ENCODE measurements around the gene EPB41L4A.
"Not testable (repeated sequence)": the region's sequence is repeated elsewhere in the genome, so short reads cannot be mapped to it uniquely, and the experiment has no call there.

The EPB41L4A gene

DNA sequence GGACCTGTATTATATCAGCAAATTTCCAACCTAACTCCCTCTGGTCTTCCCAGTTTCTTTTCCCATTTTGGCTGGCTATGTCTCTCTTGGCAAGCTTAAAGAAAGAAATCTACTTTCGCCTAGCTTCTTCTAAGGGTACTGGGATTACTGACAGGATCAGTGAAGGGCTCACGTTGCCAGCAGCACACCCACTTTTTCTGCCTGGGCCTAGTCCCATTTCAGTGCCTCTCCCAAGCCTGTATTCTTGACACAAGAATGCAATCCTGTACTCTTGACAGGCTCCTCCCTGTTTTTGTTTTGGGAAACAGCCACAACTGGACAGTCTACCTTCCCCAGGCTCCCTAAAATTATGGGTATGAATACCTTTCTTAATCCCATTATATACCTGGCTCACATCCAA is 170.5 kb downstream of the EPB41L4A start:
- no peak for DNase-seq

DNA sequence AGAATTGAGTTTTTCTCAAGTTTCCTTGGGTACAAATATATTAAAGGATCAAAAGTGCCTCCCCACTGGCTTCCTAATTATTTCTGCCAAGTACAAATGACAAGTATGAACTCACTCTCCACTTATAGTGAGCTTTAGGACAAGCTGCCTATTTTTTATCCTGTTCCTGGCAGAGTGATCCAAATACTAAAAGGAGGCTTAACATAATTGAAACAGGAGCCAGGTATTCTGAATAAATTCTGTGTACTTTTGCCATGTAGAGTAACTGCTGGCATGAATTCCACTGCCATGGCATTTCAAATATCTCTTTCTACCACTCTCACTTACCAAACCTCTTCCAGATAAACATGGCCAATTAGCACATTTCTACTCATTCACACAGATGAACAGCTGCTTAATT is 171.1 kb downstream of the EPB41L4A start:
- DNase-seq = no peak

DNA sequence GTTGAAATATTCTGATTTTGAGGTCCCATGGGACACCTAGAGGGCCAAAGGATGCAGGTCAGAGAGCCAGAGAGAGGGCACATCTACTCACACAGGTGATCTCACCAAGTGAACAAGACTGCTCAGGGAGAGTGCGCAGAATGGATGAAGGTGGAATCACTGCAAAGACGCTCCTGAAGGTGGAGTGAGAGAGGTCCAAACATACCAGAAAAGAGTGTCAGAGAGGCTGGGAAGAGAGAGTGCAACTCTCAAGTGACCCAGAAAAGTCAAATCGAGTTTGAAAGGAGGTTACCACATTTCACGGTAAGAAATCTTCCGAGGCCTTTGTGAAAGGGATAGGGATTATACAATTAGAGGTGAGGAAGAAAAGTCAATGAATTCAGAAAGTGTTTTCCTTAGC is 173.4 kb downstream of the EPB41L4A start:
- no peak for DNase-seq

DNA sequence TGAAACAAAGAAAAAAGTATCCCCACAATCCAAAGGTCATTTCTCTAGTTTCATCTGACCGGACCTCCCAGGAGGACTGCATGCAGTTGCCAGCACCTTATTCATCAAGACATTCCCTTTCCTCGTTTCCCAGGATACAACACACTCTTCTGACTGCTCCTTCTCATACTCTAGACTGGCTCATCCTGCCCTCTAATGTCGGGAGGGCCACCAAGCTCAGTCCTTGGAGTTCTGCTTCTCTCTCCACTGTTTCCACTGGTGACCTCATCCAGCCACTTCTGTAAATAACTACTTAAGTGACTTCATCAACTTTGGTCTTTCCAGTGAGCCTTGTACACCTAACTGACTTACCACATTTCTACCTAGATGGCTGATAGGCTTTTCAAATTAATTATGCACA is 179.1 kb downstream of the EPB41L4A start:
- DNase-seq = no peak

- DNase-seq = no peak
Measured at GRCh38 chr5:112238473-112238872, 180.6 kb downstream of the EPB41L4A start.

DNA sequence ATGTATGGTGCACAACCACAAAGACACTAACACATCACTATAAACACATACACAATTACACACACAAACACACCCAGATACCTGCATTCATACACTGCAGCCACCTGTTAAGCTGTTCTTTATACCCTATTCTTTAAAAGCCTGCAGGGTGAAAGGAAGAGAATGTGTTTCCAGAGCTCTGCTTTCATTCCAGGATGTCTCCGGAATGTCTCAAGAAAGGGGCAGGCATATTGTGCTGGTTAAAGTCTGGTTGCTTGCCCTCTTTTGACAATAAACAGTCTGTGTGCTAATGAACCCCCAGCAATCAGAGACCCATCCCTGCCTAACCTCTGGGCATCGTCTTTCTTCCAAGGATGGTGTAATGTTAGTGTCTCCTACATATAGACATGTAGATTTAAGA is 181.6 kb downstream of the EPB41L4A start:
- DNase-seq = no peak

DNA sequence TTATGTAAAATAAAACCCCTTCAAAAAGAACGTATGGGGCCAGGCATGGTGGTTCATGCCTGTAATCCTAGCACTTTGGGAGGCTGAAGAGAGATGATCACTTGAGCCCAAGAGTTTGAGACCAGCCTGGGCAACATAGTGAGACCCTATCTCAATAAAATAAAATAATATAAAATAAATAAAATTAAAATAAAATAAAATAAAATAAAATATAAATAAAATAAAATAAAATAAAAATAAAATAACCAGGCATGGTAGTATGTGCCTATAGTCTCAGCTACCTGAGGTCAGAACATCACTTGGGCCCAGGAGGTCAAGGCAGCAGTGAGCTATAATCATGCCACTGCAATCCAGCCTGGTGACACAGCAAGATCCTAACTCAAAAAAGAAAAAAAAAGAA is 185.1 kb downstream of the EPB41L4A start:
- DNase-seq = no peak

- no peak for DNase-seq
Measured at GRCh38 chr5:112232667-112233066, 186.4 kb downstream of the EPB41L4A start.

GRCh38 chr5:112230606-112231005 is 188.5 kb downstream of the EPB41L4A start:
- no peak for DNase-seq

DNA sequence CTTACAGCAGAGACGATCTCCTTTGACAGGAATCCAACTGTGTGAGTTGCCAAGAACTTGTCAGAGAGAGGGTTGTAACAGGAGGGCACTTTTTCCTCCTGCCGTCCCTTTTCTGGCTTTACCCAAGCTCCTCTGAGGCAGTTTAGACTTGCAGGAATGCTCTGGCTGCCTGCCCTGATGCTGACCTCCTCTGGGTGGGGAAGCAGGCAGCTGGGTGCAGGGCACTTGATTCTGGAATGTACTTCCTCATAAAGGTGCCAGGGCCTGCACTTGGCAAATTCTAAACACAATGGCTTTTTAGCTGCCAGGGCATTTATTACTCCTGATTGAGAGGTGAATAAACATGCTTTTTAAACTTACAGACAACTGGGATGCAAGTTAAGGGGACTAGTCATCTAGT is 190.4 kb downstream of the EPB41L4A start:
- DNase-seq = no peak

DNA sequence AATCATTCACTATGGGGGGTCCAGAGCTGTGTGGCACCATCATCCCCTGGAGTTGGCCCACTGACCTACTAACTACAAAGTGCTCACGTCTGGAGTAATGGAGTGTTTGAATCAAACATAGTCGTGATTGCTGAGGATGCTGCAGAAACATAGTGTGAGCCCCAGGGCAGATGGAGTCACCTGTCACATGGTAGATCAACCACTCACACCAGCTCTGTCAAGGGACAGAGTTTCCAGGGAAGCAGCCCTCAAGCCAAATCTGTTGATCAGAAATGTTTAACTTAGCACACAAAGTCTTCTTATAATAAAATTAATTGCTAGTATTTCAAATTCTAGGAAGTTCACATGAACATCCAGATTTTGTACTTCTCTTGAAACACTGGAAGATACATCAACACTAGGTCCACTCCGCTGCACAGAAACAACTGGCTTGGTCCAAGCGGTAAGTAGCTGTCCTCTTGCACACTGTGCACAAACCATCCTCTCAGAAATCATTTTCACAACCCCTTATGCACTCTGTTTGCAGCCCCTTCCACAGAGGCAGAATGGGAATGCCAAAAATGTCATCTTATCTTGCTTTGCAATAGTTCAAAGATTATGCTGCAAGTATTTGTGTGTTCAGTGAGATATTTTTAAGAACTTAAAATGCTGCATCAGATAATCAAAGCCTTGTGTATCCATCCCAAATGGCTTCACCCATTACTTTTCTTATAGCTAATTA is 191.0 kb downstream of the EPB41L4A start:
- DNase-seq = no peak

DNA sequence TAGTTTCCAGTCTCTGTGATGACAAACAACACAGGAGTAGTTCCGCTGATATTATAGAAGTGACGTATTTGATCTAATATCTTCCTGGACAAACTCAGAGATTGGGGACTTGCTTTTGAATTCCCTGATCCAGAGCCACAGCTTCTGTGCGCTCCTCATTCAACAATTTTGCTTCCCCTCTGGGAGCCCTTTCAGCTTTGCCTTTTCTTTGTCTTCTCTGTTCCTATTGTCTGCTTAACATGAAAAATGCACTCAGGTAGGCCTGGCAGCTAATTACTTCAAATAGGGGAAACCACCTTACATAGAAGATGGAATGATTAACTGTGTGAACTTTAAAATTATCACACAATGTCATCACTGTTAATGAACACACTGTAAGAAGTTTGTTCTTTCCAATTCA is 192.9 kb downstream of the EPB41L4A start:
- DNase-seq = no peak

- DNase-seq = not testable (repeated sequence)
Measured at GRCh38 chr5:112222997-112223396, 196.1 kb downstream of the EPB41L4A start.

DNA sequence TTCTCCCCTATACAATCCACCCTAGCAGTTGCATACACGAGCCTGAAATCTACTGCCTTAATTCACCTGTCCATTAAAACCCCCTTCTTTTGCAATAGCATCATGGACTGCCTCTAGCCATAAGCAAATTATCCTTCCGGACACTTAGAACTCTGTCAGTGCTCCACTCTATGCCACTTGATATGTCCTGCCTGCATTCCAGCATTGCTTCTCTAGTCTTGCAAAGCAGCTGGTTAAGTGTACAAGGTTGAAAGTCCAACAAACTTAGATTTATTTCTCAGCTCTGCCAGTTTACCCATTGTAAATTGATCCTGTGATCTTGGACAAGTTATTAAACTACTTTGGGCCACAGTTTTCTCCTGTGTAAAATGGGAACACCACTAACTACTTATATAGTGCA is 197.9 kb downstream of the EPB41L4A start:
- no peak for DNase-seq

- DNase-seq = no peak
Measured at GRCh38 chr5:112219000-112219399, 200.1 kb downstream of the EPB41L4A start.

GRCh38 chr5:112217843-112218579 is 201.1 kb downstream of the EPB41L4A start:
- no peak for DNase-seq

DNA sequence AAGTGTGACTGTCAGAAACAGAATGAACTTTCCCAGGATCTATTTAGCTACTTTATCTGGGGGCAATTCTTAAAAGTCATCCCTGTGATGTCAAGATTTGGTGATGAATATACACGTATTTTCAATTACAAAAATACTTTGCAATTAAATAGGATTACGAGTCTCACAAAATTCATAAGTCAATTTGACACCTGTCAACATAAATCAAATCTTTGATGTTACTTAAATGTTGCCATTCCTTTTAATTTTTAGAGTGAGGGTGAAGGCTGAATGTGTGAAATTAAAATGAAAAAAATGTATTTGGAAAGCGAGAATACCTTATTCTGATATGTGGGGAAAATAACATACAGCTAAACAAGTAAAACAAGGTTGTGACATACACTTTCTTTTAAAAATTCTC is 202.9 kb downstream of the EPB41L4A start:
- no peak for DNase-seq

DNA sequence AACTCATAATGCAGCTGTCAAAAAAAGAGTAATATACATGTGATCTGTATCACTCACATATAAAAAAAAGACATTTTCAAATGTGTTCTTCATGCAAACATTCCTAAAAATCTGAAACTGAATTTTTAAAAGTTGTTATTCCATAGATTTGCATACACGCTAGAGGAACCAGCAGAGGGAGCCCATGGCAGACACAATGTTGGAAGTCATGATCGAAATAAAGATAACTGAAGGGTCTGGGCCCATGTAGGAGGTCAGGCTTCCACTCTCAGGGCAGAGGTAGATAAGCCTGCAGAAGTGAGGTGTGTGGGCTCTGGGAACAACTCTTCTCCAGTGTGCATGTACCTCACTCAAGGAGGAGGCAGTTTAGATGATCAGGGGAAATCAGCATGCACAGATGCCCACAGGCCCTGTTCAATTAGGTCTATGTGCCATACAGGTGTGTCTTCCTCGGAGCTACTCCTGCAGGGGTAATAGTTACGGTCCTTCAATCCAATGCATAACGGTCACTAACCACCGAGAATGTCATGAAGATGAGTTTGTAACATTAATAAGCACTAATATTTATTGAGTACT is 208.6 kb downstream of the EPB41L4A start:
- DNase-seq = peak; percentile 3

- no peak for DNase-seq
Measured at GRCh38 chr5:112208699-112209615, 210.1 kb downstream of the EPB41L4A start.

- not testable (repeated sequence) for DNase-seq
Measured at GRCh38 chr5:112208195-112208594, 210.9 kb downstream of the EPB41L4A start.

DNA sequence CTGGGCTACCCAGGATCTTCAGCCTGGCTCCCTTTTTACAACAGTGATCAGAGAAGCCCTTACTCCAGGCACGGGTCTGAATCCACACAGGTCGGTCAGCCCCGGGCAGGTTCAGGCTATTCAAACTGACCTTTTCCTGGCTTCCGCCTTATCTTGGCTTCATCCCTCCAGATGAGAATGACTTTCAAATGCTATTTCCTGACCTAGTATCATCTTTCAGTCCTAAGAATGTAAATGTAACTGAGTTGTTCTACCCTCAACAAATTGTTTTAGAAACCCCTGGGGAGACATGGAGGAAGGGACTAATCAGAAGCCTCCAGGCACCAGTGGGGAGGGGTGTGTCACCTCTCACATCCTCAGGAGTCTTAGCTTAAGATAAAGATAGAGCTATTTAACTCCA is 213.2 kb downstream of the EPB41L4A start:
- no peak for DNase-seq

- no peak for DNase-seq
Measured at GRCh38 chr5:112203229-112203628, 215.8 kb downstream of the EPB41L4A start.

DNA sequence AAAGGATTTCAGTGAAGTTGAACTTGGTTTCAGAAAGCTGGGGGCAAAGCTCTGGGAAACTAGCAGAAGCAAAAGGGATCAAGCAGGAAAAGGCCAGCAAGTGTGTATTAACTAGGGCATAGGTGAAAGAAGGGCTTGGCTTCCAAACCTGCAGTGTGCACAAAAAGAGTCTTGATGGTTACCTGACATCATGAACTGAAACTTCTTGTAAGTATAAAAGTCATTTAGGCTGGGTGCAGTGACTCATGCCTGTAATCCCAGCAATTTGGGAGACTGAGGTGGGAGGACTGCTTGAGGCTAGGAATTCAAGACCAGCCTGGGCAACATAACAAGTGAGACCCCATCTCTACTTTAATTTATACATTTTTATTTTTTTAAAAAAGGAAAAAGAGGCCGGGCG is 216.4 kb downstream of the EPB41L4A start:
- no peak for DNase-seq
